Stimulated activated naive CD8-positive, alpha-beta T cell treated with anti-CD3 and anti-CD28 coated beads, Interleukin-15, Interleukin-2, amounts not matched to agents 100 ng/mL and 50 ng/mL, for 24 hours (primary cell): ENCODE data around the gene INTS6.

Experiments
- H3K27ac Mint-ChIP-seq: one replicate; pipeline ENCODE4 v1.8.0; 2021; ENCODE audit warnings: mild to moderate bottlenecking, mixed read lengths
- H3K27me3 Mint-ChIP-seq: one replicate; pipeline ENCODE4 v1.8.0; 2021; ENCODE audit warnings: mixed read lengths
- H3K36me3 Mint-ChIP-seq: one replicate; pipeline ENCODE4 v1.8.0; 2021; ENCODE audit warnings: low read depth, mixed read lengths
- H3K4me1 Mint-ChIP-seq: one replicate; pipeline ENCODE4 v1.8.0; 2021; ENCODE audit warnings: low read depth, mixed read lengths
- H3K4me3 Mint-ChIP-seq: one replicate; pipeline ENCODE4 v1.8.0; 2021; ENCODE audit warnings: mild to moderate bottlenecking, mixed read lengths
- H3K9me3 Mint-ChIP-seq: one replicate; pipeline ENCODE4 v1.8.0; 2021; ENCODE audit warnings: mixed read lengths

Gene INTS6

DNA sequence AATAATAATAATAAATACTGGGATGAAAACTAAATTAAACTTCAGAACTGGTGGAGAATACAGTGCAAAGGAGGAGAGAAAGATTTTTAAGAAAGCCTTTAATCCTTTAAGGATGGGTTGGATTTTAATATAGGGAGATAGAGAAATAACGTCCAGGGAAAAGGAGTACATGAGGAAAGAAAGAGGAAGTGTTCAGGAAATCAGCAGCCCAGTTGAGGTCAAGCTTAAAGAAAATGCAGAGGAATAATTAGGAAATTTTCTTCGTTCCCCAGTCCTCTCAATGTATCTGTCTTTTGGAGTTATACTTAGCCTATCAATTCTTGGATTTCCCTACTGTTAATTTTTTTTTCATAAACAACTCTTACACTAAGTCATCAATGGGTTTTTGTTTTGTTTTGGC, 47.7 kb downstream of the INTS6 start:
- no peak overlapping the region for H3K27ac Mint-ChIP-seq
- peaks cover 63% of the 10 kb centered on the region for H3K4me1 Mint-ChIP-seq
- no peaks in the 10 kb centered on the region for H3K27me3 Mint-ChIP-seq
- no peak overlapping the region for H3K4me3 Mint-ChIP-seq
- no peaks in the 10 kb centered on the region for H3K9me3 Mint-ChIP-seq
- peaks cover 70% of the 10 kb centered on the region for H3K36me3 Mint-ChIP-seq

DNA sequence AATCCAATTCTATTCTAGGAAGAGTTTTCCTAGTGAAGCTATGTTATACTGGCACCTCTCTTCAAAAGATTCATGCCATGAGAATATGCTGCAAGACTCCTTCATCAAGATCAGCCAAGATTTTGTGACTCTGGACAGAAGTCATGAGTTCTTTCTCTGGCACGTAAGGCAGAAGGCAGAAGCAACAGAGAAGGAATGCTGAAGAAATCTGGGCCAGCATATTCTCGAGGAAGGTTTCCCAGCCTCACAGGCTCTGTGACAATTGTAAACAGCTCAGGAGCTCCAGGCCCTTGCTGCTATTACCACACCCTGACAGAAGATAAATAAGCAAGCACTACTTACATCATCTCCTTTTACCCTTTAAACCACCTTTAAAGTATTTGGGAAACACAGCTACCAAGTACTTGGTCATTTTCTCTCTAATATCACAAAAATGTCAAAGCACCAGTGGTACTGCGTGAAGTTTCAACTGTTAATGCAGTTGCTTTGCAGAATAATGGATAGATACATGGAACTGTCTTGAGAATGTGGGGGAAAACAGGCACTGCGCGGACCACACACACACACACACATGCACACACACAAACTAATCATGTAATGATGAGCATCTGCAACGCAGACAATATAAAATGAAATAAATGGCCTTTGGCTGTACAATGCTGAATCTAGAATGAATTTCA, 55.4 kb downstream of the INTS6 start:
- H3K4me3 Mint-ChIP-seq = no peak overlapping the region
- H3K9me3 Mint-ChIP-seq = no peaks in the 10 kb centered on the region
- peaks cover 40% of the 10 kb centered on the region for H3K4me1 Mint-ChIP-seq
- no peaks in the 10 kb centered on the region for H3K27me3 Mint-ChIP-seq
- no peak overlapping the region for H3K27ac Mint-ChIP-seq
- peaks cover 54% of the 10 kb centered on the region for H3K36me3 Mint-ChIP-seq

DNA sequence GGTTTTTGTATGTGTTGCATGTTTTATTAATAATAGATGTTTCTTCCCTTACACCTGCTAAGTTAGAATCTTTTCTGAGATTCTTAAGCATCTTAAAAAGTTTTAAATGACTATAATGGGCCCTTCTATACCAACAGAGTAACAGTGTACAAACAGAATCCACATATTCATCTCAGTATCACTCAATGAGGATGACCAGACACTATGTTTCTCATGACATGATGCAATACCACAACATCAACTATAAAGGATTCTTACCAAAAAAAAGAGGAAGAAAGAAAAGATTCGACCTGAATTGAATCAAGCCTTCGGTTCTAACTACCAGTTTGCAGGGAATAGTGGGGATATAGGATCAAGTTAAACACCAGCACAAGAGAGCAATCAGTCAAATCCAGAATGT, 56.5 kb downstream of the INTS6 start:
- Mint-ChIP-seq H3K27me3 (no peaks in the 10 kb centered on the region), H3K9me3 (no peaks in the 10 kb centered on the region), H3K36me3 (peaks cover 55% of the 10 kb centered on the region), H3K4me1 (peaks cover 34% of the 10 kb centered on the region), H3K27ac (peak overlapping the region; percentile 83), H3K4me3 (no peak overlapping the region)

DNA sequence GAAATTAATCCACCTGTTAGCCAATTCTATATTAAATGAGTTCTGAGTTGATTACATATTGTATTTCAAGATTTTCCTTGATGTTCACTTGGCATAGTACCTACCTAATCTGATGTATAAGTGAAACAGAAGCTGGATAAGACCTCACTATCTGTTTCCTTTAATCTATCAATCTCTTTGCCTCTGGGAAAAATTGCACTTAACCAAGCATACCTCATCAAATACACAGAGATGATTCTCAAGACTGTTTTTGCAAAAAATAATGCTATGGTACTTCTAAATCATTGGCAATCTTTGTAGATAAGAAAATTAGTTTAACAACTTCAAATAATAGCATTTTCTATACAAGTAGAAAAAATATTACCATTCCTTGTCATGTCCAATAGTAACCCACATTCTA, 58.1 kb downstream of the INTS6 start:
- Mint-ChIP-seq H3K27ac (no peak overlapping the region), H3K27me3 (no peaks in the 10 kb centered on the region), H3K4me1 (peaks cover 31% of the 10 kb centered on the region)

DNA sequence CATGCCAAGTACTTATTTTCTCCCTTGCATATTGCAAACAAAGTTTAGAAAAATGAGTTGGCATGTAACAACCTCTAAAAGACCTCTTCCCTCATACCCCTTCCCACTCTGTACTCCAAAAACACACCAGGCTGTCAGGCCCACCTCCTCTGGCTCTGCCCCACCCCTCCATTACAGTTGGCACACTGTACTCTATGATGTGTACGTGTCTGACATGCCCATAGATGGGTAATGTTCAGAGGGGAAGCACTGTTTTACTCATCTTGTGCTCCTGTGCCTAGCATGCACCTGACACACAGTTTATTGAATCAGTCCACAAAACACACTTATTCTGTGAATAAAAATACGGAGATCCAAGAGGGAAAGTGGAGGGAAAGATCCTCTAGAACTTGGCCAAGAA, 67.7 kb downstream of the INTS6 start:
- no peaks in the 10 kb centered on the region for H3K27me3 Mint-ChIP-seq
- H3K4me3 Mint-ChIP-seq = no peak overlapping the region
- no peaks in the 10 kb centered on the region for H3K4me1 Mint-ChIP-seq
- peaks cover 33% of the 10 kb centered on the region for H3K36me3 Mint-ChIP-seq
- H3K27ac Mint-ChIP-seq = no peak overlapping the region
- H3K9me3 Mint-ChIP-seq = no peaks in the 10 kb centered on the region

More for the DNA sequence above, 58.1 kb downstream of the INTS6 start:
- Mint-ChIP-seq H3K4me3 (no peak overlapping the region), H3K36me3 (peaks cover 47% of the 10 kb centered on the region), H3K9me3 (no peaks in the 10 kb centered on the region)

DNA sequence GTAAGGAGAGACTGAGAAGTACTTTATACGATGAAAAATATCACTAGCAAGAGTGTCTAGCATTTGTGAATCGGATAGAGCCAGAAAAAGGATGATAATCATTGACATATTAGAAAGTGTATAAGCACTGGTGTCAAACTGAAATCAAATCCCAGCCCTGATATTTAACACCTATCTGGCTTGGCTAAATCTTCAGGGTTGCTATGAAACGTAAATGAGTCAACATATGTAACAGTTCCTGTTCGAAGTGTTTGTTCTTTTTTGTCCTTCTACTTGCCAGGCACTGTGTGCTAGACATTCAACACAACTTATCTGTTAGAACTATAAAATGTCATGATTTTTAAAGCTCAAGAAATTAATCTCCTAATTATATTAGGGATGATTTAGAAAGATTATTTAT, 72.6 kb downstream of the INTS6 start:
- no peaks in the 10 kb centered on the region for H3K27me3 Mint-ChIP-seq
- no peak overlapping the region for H3K27ac Mint-ChIP-seq
- H3K4me1 Mint-ChIP-seq = no peaks in the 10 kb centered on the region
- peaks cover 60% of the 10 kb centered on the region for H3K36me3 Mint-ChIP-seq
- no peaks in the 10 kb centered on the region for H3K9me3 Mint-ChIP-seq
- H3K4me3 Mint-ChIP-seq = no peak overlapping the region

DNA sequence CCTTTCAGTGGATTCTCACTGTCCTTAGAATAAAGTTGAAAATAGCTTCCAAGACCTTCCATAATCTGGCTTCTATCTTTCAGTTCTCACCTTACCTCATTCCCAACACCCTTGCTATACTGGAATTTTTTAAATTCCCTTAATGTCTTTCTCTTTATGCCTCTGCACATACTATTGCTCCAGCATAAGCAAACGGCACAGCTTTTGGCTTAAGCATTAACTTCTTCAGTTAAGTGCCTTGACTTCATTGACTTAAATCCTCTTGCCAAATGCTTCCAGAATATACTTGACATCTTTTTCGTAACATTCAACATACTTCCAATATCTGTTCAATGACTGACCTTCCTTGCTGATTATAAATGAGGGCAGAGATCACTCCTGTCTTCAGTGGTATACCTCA, 79.4 kb downstream of the INTS6 start:
- Mint-ChIP-seq H3K27ac (no peak overlapping the region), H3K9me3 (no peaks in the 10 kb centered on the region), H3K27me3 (no peaks in the 10 kb centered on the region), H3K4me1 (no peaks in the 10 kb centered on the region), H3K4me3 (no peak overlapping the region), H3K36me3 (peaks cover 44% of the 10 kb centered on the region)

DNA sequence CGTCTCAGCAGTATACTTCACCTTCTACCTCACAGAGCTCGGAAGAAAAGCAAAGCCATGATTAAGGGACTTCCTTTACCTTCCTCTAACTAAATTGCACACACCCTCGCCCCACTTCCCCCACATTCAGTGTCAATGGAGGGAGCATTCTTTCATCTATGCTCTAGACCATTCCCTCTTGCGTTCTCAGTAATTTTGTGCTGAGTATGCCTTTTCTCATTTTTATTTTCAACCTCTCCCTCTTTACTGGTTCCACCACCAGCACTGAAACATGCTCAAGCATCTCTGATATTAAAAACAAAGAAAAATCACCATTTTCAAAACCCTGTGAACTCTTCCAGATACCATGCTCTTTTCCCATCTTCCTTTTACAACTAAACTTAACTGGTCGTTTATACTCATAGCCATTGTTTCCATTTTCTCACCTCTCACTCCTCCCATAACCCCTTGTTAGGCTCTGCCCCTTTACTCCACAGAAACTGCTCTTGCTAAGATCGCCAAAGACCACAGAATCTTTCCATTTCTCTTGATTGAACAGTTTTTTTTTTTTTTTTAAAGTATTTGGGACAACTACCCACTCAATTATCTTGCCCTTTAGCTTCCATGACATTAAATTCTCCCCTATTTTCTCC, 81.0 kb downstream of the INTS6 start:
- H3K9me3 Mint-ChIP-seq = no peaks in the 10 kb centered on the region
- H3K36me3 Mint-ChIP-seq = peaks cover 43% of the 10 kb centered on the region
- H3K4me1 Mint-ChIP-seq = no peaks in the 10 kb centered on the region
- H3K27me3 Mint-ChIP-seq = no peaks in the 10 kb centered on the region
- H3K4me3 Mint-ChIP-seq = no peak overlapping the region
- H3K27ac Mint-ChIP-seq = no peak overlapping the region

DNA sequence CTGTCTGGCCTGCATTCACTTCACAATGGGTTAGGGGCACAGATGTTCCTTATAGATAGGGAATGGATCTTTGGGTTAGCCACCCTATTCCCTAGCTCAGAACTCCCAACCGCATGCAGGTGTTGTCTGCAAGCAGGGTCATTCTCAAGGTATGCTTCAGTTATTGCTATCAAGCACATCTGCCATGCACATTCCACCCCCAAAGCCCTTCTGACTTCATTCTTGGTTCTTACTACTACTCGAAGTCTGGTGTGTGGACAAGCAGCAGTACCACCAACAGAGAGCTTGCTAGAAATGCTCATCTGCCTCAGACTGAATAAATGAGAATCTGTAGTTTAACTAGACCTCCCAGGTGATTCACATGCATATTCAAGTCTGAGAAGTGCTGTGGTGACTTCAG, 82.0 kb downstream of the INTS6 start:
- no peak overlapping the region for H3K27ac Mint-ChIP-seq
- peaks cover 44% of the 10 kb centered on the region for H3K36me3 Mint-ChIP-seq
- H3K9me3 Mint-ChIP-seq = no peaks in the 10 kb centered on the region
- H3K4me1 Mint-ChIP-seq = no peaks in the 10 kb centered on the region
- no peaks in the 10 kb centered on the region for H3K27me3 Mint-ChIP-seq
- no peak overlapping the region for H3K4me3 Mint-ChIP-seq

DNA sequence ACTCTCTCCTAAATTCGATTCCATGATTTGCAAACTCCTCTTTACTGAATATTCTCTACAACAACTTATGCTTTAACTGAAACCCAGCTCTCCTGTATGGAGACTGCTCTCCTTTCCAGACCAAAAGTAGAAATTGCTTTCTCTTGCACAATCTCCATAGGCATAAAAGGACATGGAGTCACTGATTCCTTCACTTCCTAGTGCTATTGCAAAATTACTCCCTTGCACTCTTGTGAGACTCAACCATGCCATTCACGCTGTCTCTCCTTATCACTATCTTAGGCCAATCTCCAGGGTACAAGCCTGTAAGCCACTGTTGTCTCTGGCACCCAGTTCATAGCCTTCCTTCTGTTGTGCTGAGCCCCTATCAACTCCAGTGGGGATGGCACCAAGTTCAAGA, 82.7 kb downstream of the INTS6 start:
- Mint-ChIP-seq H3K27ac (no peak overlapping the region), H3K36me3 (peaks cover 42% of the 10 kb centered on the region), H3K9me3 (no peaks in the 10 kb centered on the region), H3K27me3 (no peaks in the 10 kb centered on the region), H3K4me3 (no peak overlapping the region), H3K4me1 (no peaks in the 10 kb centered on the region)

DNA sequence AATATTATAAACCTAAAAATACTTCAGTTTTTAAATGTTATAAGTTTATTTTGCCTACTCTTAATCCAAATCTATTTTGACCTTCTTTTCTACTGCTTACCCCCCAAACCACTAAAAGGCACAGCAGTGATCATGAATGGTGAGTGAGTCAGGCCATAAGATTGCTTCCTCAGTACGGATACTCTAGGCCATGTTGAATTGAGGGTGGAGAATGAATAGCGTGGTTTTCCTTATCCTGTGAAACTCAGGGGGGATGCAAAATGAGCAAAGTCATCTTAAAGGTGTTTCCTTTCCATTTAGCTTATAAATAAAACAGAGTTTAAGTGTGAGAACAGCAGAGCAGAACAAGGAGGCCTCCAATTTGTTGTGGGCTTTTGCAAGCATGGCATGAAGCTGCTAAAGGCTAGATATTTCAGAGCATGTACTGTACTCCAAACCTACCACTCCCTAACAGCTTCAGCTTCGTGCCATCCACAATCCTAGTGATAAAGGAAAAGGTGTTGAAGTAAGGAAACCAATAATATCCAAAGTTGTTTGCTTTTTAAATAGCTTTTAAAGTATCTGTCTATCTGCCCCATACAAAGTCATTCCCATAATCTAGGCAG, 88.3 kb downstream of the INTS6 start:
- H3K4me1 Mint-ChIP-seq = peaks cover 18% of the 10 kb centered on the region
- no peaks in the 10 kb centered on the region for H3K27me3 Mint-ChIP-seq
- H3K4me3 Mint-ChIP-seq = no peak overlapping the region
- no peaks in the 10 kb centered on the region for H3K9me3 Mint-ChIP-seq
- peaks cover 69% of the 10 kb centered on the region for H3K36me3 Mint-ChIP-seq
- peak overlapping the region; percentile 5 for H3K27ac Mint-ChIP-seq

DNA sequence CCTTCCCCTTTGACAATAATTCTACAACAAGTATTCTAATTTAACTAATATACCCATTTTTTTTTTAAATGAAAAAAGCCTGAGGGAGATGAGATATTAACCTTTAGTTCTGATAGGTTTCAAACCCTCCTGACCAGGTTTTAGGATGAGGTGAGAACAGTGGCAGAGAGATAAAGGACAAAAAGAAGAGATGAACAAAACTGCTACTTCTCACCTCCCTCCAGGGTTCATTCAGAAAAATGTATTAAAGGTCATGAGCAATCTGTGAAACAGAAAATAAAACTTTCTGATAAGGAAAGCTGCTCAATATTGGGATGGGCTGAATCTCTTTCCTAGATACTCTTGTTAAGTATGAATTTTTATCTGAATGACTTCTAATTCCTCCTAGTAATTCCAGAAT, 89.2 kb downstream of the INTS6 start:
- Mint-ChIP-seq H3K4me3 (no peak overlapping the region), H3K9me3 (no peaks in the 10 kb centered on the region), H3K4me1 (peaks cover 18% of the 10 kb centered on the region), H3K27me3 (no peaks in the 10 kb centered on the region), H3K27ac (no peak overlapping the region), H3K36me3 (peaks cover 62% of the 10 kb centered on the region)

DNA sequence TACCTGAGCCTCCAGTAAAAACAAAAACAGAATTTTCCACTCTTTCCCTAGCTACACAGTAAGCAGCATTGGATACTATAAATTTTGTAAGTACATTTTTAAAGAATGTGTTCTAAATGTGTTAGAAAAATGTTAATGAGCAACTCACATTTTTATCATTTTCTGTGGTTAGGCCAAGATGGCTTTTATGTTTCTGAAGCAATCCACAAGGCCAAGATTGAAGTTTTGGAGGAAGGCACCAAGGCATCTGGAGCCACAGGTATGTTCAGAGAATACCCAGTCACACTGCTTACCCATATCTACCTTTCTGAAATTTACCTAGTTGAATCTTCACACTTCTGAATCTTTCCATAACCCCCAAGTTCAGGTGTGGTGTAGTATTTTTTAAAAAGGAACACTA, 91.7 kb downstream of the INTS6 start:
- Mint-ChIP-seq H3K4me1 (peaks cover 18% of the 10 kb centered on the region), H3K27ac (no peak overlapping the region), H3K36me3 (peaks cover 44% of the 10 kb centered on the region), H3K9me3 (no peaks in the 10 kb centered on the region), H3K27me3 (no peaks in the 10 kb centered on the region), H3K4me3 (no peak overlapping the region)

DNA sequence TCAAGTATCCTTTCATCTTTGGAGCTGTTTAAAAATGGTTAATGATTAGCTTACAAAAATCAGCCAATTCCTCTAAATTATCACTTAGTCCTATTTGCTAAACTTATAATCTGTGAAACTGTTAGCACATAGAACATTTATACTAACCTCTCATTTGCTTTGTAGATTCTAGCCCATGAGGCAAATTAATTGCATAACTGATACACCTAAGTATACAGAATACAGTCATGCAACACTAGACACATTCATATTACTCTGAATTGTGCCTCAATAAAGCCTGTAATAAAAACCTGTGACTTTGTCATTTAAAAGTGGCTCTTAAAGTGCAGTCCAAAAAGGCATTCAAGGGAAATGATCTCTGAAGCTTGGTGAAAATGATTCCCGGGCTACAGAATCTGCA, 92.3 kb downstream of the INTS6 start:
- H3K4me1 Mint-ChIP-seq = peaks cover 18% of the 10 kb centered on the region
- H3K36me3 Mint-ChIP-seq = peaks cover 40% of the 10 kb centered on the region
- no peak overlapping the region for H3K27ac Mint-ChIP-seq
- no peak overlapping the region for H3K4me3 Mint-ChIP-seq
- H3K9me3 Mint-ChIP-seq = no peaks in the 10 kb centered on the region
- H3K27me3 Mint-ChIP-seq = no peaks in the 10 kb centered on the region

DNA sequence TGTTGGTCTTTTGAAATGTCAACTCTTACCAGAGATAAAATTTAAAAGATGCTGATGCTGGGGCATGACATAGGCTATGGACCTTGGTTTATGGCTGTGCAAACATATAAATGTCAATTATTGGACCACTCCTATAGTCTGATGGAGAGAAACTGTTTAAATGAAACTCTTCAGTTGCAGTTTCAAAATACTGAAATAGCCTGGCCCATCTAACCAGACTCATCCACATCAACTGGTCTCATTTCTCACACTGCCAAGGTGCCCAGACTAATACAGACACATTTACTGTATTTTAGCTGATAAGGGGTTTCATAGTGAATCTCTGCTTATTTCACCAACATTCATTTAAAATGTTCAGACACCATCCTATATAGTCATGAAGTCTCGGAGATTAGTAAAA, 93.5 kb downstream of the INTS6 start:
- peaks cover 29% of the 10 kb centered on the region for H3K36me3 Mint-ChIP-seq
- no peaks in the 10 kb centered on the region for H3K9me3 Mint-ChIP-seq
- peaks cover 12% of the 10 kb centered on the region for H3K4me1 Mint-ChIP-seq
- H3K27me3 Mint-ChIP-seq = no peaks in the 10 kb centered on the region
- no peak overlapping the region for H3K27ac Mint-ChIP-seq
- H3K4me3 Mint-ChIP-seq = no peak overlapping the region
